Body of pancreas (tissue), 4 donors: ENCODE results near the gene IFIT1B.

Experiments
- CTCF ChIP-seq, 7 experiments: fragments of 450-650 bp in 4 of 7; fragments of 200-600 bp in 3 of 7; sonication (generic) in 3 of 7; IDR thresholded peaks; one replicate each; pipeline ENCODE4 v1.5.1; 2016 to 2019; ENCODE audit warnings: antibody characterized with exemption in 7 of 7
- POLR2A ChIP-seq, 3 donors: fragments of 450-650 bp; IDR thresholded peaks; one replicate each; pipeline ENCODE4 v1.6.1; 2016; ENCODE audit warnings: antibody characterized with exemption in 3 of 3, mild to moderate bottlenecking in 2 of 3

- TF ChIP-seq POLR2A (IDR thresholded peaks at IDR 0.05) (no peak), CTCF (IDR thresholded peaks at IDR 0.05) (no peak)
Measured at GRCh38 chr10:89360157-89360556, 17.7 kb upstream of the IFIT1B start.
